ENCODE data around the gene RCAN1.
"Not testable (repeated sequence)": the region's sequence is repeated elsewhere in the genome, so short reads cannot be mapped to it uniquely, and the experiment has no call there.

DNA sequence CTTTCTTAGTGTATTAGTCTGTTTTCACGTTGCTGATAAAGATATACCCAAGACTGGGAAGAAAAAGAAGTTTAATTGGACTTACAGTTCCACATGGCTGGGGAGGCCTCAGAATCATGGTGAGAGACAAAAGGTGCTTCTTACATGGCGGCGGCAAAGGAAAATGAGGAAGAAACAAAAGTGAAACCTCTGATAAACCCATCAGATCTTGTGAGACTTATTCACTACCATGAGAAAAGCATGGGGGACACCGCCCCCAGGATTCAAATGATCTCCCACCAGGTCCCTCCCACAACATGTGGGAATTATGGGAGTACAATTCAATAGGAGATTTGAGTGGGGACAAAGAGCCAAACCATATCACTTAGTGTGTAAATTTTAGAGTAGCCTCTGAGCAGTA, 46.1 kb downstream of the RCAN1 start:
- not testable (repeated sequence) for TF ChIP-seq CTCF (IDR thresholded peaks at IDR 0.05); ZFX (IDR thresholded peaks at IDR 0.05; ENCODE audit: borderline replicate concordance)
